IMR-90 (cell line): Measurements from ENCODE around the gene RASGRF1.

Experiments
- CTCF ChIP-seq: conservative IDR thresholded peaks from 2 replicates; pipeline ENCODE4 v1.5.1; 2012; ENCODE audit warnings: mild to moderate bottlenecking, low read depth, low read length, improper control_type of control experiment
- FOS ChIP-seq: fragments of 150-350 bp; IDR thresholded peaks from 2 replicates; pipeline ENCODE4 v1.6.1; 2016; ENCODE audit warnings: low read depth, low read length
- RAD21 ChIP-seq: IDR thresholded peaks from 2 replicates; pipeline ENCODE4 v1.6.1; 2012; ENCODE audit warnings: low read length, improper control_type of control experiment
- RFX5 ChIP-seq: IDR thresholded peaks from 2 replicates; pipeline ENCODE4 v1.8.0; 2012; ENCODE audit warnings: low read depth, mild to moderate bottlenecking, low read length, moderate library complexity

- no peak for TF ChIP-seq CTCF
- TF ChIP-seq RAD21: no peak
- TF ChIP-seq FOS: no peak
- no peak for TF ChIP-seq RFX5
These were observed 141.1 kb downstream of the RASGRF1 start for GRCh38 chr15:78949461-78949860.
